ENCODE measurements around the gene TAF11L8.
"Not testable (repeated sequence)": the region's sequence is repeated elsewhere in the genome, so short reads cannot be mapped to it uniquely, and the experiment has no call there.

The TAF11L8 gene

DNA sequence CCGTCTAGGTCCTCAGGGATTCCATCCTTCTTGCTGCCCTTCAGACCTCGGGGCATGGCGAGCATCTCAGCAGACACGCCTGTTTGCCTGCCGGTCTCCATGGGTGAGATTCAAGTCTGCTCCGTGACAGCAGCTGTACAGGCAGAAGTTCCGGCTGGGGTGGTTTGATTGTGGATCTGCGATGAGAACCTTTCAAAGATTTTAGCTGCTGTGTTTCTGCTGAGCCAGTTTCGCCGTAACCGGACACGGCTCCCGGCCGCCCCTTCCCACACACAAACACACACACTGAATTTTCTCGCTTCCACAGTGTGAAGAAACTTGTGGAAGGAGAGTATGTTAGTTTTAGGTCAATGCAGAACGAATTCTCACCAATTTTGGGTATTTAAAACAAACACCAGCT lies at the start of gene TAF11L8:
TAF11L8 (minus strand) TSS at position 101 of the 400 bp plus-strand sequence.
- intact Hi-C loops (cut with DNase I; ENCODE audit: low total_unique reads); DNase-seq; H3K9me3 ChIP-seq; H3K4me3 ChIP-seq; H3K36me3 ChIP-seq; H3K4me1 ChIP-seq; H3K27ac ChIP-seq; H3K27me3 ChIP-seq: not testable (repeated sequence)

DNA sequence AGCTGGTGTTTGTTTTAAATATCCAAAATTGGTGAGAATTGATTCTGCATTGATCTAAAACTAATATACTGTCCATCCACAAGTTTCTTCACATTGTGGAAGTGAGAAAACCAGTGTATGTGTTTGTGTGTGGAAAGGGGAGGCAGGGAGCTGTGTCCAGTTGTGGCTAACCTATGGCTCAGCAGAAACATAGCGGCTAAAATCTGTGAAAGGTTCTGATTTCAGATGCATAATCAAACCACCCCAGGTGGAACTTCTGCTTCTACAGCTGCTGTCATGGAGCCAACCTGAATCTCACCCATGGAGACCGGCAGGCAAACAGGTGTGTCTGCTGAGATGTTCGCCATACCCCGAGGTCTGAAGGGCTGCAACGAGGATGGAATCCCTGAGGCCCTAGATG lies 43.4 kb upstream of the TAF11L8 start, which contains the start of gene TAF11L14:
TAF11L14 (plus strand) TSS at position 301 of the 400 bp plus-strand sequence.
- intact Hi-C loops (cut with DNase I; ENCODE audit: low total_unique reads) = no loop called here

DNA sequence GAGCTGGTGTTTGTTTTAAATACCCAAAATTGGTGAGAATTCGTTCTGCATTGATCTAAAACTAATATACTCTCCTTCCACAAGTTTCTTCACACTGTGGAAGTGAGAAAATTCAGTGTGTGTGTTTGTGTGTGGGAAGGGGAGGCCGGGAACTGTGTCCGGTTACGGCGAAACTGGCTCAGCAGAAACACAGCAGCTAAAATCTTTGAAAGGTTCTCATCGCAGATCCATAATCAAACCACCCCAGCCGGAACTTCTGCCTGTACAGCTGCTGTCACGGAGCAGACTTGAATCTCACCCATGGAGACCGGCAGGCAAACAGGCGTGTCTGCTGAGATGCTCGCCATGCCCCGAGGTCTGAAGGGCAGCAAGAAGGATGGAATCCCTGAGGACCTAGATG lies 41.0 kb upstream of the TAF11L8 start, which contains the start of gene TAF11L13:
TAF11L13 (plus strand) TSS at position 301 of the 400 bp plus-strand sequence.
- H3K27me3 ChIP-seq; H3K4me3 ChIP-seq; DNase-seq; intact Hi-C loops (cut with DNase I; ENCODE audit: low total_unique reads); H3K9me3 ChIP-seq; H3K36me3 ChIP-seq; H3K27ac ChIP-seq; H3K4me1 ChIP-seq: not testable (repeated sequence)

More for the DNA sequence above, 43.4 kb upstream of the TAF11L8 start, which contains the start of gene TAF11L14:
- no peak for DNase-seq
- no peak within 1 kb of the TSS for H3K27ac ChIP-seq
- H3K27me3 ChIP-seq = no peaks in the 10 kb centered on the region
- no peaks in the 10 kb centered on the region for H3K4me1 ChIP-seq
- no peak within 1 kb of the TSS for H3K4me3 ChIP-seq
- no peaks in the 10 kb centered on the region for H3K9me3 ChIP-seq
- TF ChIP-seq, protein P1, sequence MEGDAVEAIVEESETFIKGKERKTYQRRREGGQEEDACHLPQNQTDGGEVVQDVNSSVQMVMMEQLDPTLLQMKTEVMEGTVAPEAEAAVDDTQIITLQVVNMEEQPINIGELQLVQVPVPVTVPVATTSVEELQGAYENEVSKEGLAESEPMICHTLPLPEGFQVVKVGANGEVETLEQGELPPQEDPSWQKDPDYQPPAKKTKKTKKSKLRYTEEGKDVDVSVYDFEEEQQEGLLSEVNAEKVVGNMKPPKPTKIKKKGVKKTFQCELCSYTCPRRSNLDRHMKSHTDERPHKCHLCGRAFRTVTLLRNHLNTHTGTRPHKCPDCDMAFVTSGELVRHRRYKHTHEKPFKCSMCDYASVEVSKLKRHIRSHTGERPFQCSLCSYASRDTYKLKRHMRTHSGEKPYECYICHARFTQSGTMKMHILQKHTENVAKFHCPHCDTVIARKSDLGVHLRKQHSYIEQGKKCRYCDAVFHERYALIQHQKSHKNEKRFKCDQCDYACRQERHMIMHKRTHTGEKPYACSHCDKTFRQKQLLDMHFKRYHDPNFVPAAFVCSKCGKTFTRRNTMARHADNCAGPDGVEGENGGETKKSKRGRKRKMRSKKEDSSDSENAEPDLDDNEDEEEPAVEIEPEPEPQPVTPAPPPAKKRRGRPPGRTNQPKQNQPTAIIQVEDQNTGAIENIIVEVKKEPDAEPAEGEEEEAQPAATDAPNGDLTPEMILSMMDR (IDR thresholded peaks at IDR 0.05) = no peak
- no peaks in the 10 kb centered on the region for H3K36me3 ChIP-seq

DNA sequence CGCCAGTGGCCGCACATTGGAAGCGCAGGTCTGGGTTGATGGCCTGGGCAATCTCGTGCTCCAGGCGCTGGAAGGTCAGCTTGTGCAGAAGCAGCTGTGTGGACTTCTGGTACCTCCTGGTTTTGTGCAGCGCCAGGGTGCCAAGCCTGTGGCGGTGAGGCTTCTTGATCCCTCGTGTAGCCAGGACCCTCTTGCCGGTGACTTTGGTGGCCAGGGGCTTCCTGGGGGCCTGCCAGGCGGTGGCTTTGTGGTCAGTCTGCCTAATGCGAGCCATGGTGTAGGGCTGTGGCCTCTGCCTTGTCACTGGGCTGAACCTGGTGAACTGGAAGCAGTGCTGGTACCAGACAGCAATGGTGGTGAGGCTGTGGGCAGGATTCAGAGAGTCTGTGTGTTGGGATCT lies 34.9 kb upstream of the TAF11L8 start:
- intact Hi-C loops (cut with DNase I; ENCODE audit: low total_unique reads) = no loop called here
- no peak overlapping the region for H3K4me3 ChIP-seq
- H3K36me3 ChIP-seq = no peaks in the 10 kb centered on the region
- no peaks in the 10 kb centered on the region for H3K4me1 ChIP-seq
- H3K27me3 ChIP-seq = no peaks in the 10 kb centered on the region
- H3K9me3 ChIP-seq = no peaks in the 10 kb centered on the region
- DNase-seq = no peak
- TF ChIP-seq, protein P1 (IDR thresholded peaks at IDR 0.05) = no peak
- H3K27ac ChIP-seq = no peak overlapping the region

DNA sequence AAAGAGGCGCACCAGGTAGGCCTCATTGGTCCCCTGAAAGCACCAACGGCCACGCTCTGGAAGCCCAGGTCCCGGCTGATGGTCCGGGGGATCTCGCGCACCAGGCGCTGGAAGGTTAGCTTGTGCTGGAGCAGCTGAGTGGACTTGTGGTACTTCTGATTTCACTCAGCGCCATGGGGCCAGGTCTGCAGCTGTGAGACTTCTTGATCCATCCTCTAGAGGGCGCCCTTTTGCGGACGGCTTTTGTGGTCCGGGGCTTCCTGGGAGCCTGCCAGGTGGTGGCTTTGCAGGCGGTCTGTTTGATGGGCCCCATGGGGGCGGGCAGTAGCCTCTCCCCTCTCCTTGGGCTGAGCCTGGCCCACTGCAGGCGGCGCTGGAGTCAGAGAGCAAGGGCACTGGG lies 29.9 kb upstream of the TAF11L8 start:
- Histone ChIP-seq H3K27me3 (no peaks in the 10 kb centered on the region), H3K4me3 (no peak overlapping the region), H3K36me3 (no peaks in the 10 kb centered on the region), H3K4me1 (no peaks in the 10 kb centered on the region), H3K9me3 (no peaks in the 10 kb centered on the region), H3K27ac (no peak overlapping the region)
- intact Hi-C loops (cut with DNase I; ENCODE audit: low total_unique reads) = no loop called here
- TF ChIP-seq, protein P1 (IDR thresholded peaks at IDR 0.05) = no peak
- no peak for DNase-seq

DNA sequence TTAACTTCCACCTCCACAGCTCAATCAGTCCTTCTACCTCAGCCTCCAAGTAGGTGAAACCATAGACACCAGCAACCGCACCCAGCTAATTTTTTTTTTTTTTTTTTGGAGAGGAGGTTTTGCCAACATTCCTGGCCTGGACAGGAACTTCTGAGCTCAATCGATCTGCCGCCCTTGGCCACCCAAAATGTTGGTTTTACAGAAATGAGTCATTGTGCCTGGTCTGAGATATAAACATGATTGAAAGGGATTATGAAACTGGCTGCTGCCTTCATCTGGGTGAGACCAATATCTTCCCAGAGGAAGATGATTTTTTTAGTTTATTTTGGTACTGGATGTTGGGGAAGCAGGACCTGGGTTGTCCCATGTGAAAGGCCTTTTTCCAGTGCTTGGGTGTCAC lies 28.6 kb upstream of the TAF11L8 start:
- no peak overlapping the region for H3K4me3 ChIP-seq
- TF ChIP-seq, protein P1 (IDR thresholded peaks at IDR 0.05) = no peak
- no peaks in the 10 kb centered on the region for H3K4me1 ChIP-seq
- H3K36me3 ChIP-seq = no peaks in the 10 kb centered on the region
- intact Hi-C loops (cut with DNase I; ENCODE audit: low total_unique reads) = no loop called here
- H3K27me3 ChIP-seq = no peaks in the 10 kb centered on the region
- H3K27ac ChIP-seq = no peak overlapping the region
- DNase-seq = no peak
- no peaks in the 10 kb centered on the region for H3K9me3 ChIP-seq

Data from tibial artery (tissue), 4 donors.